Lung (tissue), 12 donors: Measurements from ENCODE around the gene DERA. TPM values are rescaled to one million over a fixed set of nuclear protein-coding genes. Genes with fewer than 3 reads are reported as not detected.

Source experiments
- ATAC-seq: fragments of 200-7000 bp; cut with Tn5 transposase; one replicate; pipeline ENCODE4 v1.9.1; 2020; ENCODE audit warnings: moderate number of reproducible peaks; ENCODE audit not compliant: insufficient read depth, low FRiP score
- DNase-seq, 3 donors: peaks; one replicate each; pipeline ENCODE4 v3.0.0-alpha.2; 2013 to 2017
- H3K27ac ChIP-seq, 2 donors: one replicate each; pipeline ENCODE4 v1.5.1; 2013; ENCODE audit warnings: mild to moderate bottlenecking in 2 of 2, moderate library complexity in 2 of 2, control low read depth in 1 of 2, inconsistent platforms in 1 of 2, low read depth in 1 of 2, low read length in 1 of 2
- H3K27me3 ChIP-seq, 3 donors: one replicate each; pipeline ENCODE4 v1.5.1; 2013; ENCODE audit warnings: low read length in 2 of 3; ENCODE audit not compliant: control insufficient read depth in 3 of 3, insufficient read depth in 3 of 3
- H3K36me3 ChIP-seq, 4 donors: one replicate each; pipeline ENCODE4 v1.5.1; 2013; ENCODE audit warnings: low read length in 4 of 4, mild to moderate bottlenecking in 1 of 4, moderate library complexity in 1 of 4; ENCODE audit not compliant: control insufficient read depth in 4 of 4, insufficient read depth in 4 of 4
- H3K4me1 ChIP-seq, 5 donors: one replicate each; pipeline ENCODE4 v1.5.1; 2013; ENCODE audit warnings: low read length in 5 of 5, mild to moderate bottlenecking in 2 of 5, moderate library complexity in 1 of 5; ENCODE audit not compliant: control insufficient read depth in 5 of 5, insufficient read depth in 5 of 5
- H3K4me3 ChIP-seq: one replicate; pipeline ENCODE4 v1.5.1; 2013; ENCODE audit warnings: mild to moderate bottlenecking, control low read depth, moderate library complexity
- H3K9ac ChIP-seq, 2 donors: one replicate each; pipeline ENCODE4 v1.5.1; 2013; ENCODE audit warnings: low read length in 2 of 2, control low read depth in 1 of 2; ENCODE audit not compliant: insufficient read depth in 1 of 2
- H3K9me3 ChIP-seq, 4 donors: one replicate each; pipeline ENCODE4 v1.5.1; 2013; ENCODE audit warnings: low read length in 3 of 4, mild to moderate bottlenecking in 1 of 4, moderate library complexity in 1 of 4; ENCODE audit not compliant: control insufficient read depth in 4 of 4, insufficient read depth in 3 of 4
- WGBS, 2 donors: extraction: QIAGEN DNeasy Blood & Tissue Kit; methylation state at CpG; one replicate each; pipeline ENCODE4 v1.1.7; 2013; 5-methylcytosine and 5-hydroxymethylcytosine counted together
- polyA plus RNA-seq, 2 donors: library from polyadenylated mRNA; stranded (reverse); fragments of 200-250 nt; gene quantifications; one replicate each; pipeline ENCODE4 v1.2.1, GENCODE V29; 2013
- total RNA-seq, 2 donors: library from RNA; depleted of rRNA in 1 of 2; stranded (reverse); fragments of >200 nt in 1 of 2; gene quantifications; one replicate each; pipeline ENCODE4 v1.2.1, GENCODE V29; 2014 to 2021
- TF ChIP-seq, protein P1 (sequence below): IDR thresholded peaks from 2 replicates; pipeline ENCODE4 v1.5.1; 2012; ENCODE audit warnings: mild to moderate bottlenecking; ENCODE audit errors: control extremely low read depth, extremely low read depth
- donor health status: control.
- donor health status: control.
- donor health status: Bipolar disorder and iron deficiency.
- donor health status: healthy.
- donor health status: DM: yes; HTN: yes; CAD: no.

Gene DERA
- total and polyA plus RNA-seq, 4 donors, result 31.0 to 44.2 (median 34.8) TPM

DNA sequence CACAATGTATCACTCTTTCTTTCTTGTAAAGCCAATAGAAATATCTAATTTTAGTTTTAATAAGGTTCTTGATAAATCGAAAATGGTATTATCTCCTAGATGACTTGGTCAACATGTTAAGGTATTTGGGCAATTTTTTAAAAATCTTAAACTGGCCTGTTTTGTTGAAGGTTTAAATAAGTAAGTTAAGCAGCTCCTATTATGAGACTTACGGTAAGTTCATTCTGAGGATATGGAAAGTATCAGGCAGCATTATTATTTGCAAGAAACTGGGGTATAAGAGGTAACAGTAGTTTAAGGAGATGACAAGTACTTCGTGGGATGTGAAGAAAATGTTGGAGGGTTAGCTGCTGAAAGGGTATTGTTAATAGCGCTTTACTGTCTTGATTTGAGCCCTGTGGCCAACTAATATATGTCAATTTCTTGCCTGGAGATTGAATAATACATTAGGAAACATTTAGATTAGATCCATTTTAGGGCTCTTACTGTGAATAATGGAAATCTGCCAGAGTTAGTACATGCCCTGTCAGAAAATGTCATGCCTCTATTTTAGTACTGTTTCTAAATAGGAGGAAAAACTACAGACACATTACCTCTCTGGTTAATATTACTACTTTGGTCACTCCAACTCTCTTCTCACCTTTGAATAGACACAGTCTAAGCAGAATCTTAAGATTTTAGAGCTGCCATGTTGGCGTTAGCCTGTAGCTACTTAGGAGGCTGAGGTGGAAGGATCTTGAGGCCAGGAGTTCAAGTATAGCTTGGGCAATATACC lies 23.9 kb upstream of the DERA start:
- TF ChIP-seq, protein P1, sequence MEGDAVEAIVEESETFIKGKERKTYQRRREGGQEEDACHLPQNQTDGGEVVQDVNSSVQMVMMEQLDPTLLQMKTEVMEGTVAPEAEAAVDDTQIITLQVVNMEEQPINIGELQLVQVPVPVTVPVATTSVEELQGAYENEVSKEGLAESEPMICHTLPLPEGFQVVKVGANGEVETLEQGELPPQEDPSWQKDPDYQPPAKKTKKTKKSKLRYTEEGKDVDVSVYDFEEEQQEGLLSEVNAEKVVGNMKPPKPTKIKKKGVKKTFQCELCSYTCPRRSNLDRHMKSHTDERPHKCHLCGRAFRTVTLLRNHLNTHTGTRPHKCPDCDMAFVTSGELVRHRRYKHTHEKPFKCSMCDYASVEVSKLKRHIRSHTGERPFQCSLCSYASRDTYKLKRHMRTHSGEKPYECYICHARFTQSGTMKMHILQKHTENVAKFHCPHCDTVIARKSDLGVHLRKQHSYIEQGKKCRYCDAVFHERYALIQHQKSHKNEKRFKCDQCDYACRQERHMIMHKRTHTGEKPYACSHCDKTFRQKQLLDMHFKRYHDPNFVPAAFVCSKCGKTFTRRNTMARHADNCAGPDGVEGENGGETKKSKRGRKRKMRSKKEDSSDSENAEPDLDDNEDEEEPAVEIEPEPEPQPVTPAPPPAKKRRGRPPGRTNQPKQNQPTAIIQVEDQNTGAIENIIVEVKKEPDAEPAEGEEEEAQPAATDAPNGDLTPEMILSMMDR, result no peak
- H3K9ac ChIP-seq, result no peak overlapping the region
- DNase-seq, result no peak
- peaks cover 2 to 19% (median 11%) of the 10 kb centered on the region in 5 donors for H3K4me1 ChIP-seq
- no peaks in the 10 kb centered on the region for H3K9me3 ChIP-seq
- no peaks in the 10 kb centered on the region for H3K27me3 ChIP-seq
- H3K4me3 ChIP-seq, result no peak overlapping the region
- no peak overlapping the region for H3K27ac ChIP-seq
- no peak for ATAC-seq
- peaks cover 0 to 20% (median 5%) of the 10 kb centered on the region in 4 donors for H3K36me3 ChIP-seq
- WGBS, 2 donors, result 86 to 94% methylated on average over 5 of the region's 5 CpGs

DNA sequence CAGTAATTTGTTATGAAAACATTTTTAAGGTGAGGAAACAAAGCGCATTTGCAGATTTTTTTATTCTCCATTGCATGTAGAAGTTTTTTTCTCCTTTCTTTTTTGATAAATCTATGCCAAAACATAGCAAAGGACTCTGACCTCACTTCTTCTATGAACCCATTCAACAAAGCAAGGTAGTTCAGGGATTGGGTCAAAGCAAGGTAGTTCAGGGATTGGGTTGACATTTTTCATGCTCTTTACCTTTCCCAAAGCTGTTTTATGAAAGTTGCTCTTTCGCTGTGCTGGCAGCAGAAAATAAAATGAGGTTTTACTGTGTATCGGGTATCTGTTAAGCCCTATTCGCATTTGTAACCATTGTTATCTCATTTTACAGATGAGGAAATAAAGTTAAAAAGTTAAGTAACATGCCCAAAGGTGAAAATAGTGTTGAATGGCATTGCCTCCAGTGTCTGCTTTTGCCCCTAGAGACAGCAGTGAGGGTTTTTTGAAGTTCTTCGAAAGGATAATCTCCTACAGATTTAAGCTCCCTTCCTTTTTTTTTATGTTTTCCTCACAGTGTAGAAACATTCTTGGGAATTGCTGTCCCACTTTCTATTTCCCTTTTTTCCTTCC lies 18.4 kb upstream of the DERA start:
- DNase-seq (no peak), ATAC-seq (no peak)
- TF ChIP-seq, protein P1, result no peak
- Histone ChIP-seq H3K9me3 (no peaks in the 10 kb centered on the region), H3K9ac (no peak overlapping the region), H3K27ac (no peak overlapping the region), H3K4me3 (no peak overlapping the region), H3K27me3 (no peaks in the 10 kb centered on the region), H3K4me1 (no peaks in the 10 kb centered on the region), H3K36me3 (peaks cover 7 to 16% (median 12%) of the 10 kb centered on the region in 4 donors)
- WGBS, 2 donors, result 95 to 96% methylated on average over 5 of the region's 5 CpGs

- H3K27ac ChIP-seq, result no peak overlapping the region
- TF ChIP-seq, protein P1, result no peak
- H3K36me3 ChIP-seq, result peaks cover 8 to 16% (median 12%) of the 10 kb centered on the region in 4 donors
- WGBS, 2 donors, result 87 to 93% methylated on average over 3 of the region's 3 CpGs
- no peak overlapping the region for H3K4me3 ChIP-seq
- no peaks in the 10 kb centered on the region for H3K4me1 ChIP-seq
- H3K27me3 ChIP-seq, result no peaks in the 10 kb centered on the region
- no peaks in the 10 kb centered on the region for H3K9me3 ChIP-seq
- ATAC-seq (no peak), DNase-seq (no peak)
- H3K9ac ChIP-seq, result no peak overlapping the region
Observed at GRCh38 chr12:15893260-15893659, 17.9 kb upstream of the DERA start.
